Activated CD4-positive, alpha-beta T cell treated with anti-CD3 and anti-CD28 coated beads, Interleukin-2, amount 50 U/mL, for 16 hours (primary cell): ENCODE measurements around the gene GRIN2A.

Experiments
- DNase-seq: peaks from one replicate; pipeline ENCODE4 v3.0.0-alpha.2; 2020

GRIN2A gene

GRCh38 chr16:10027553-10027952 is 154.7 kb downstream of the GRIN2A start:
- no peak for DNase-seq

- DNase-seq: no peak
These were observed 155.6 kb downstream of the GRIN2A start for GRCh38 chr16:10026593-10026992.

DNA sequence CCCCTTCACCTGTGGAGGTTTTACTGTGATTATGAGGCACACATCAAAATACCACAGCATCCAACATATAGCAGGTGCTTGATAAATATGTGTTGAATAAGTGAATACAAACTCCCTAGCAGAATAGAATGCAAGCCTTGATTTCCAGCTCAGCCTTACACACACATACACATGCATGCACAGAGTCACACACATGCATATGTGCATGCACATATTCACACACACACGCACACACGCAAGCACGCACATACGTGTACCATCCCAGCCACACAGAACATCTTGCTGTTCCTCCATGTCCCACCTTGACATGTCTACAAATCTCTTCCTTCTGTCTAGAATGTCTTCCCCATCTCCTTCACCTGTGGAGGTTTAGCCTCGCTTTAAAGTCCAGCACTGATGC is 160.1 kb downstream of the GRIN2A start:
- no peak for DNase-seq

DNA sequence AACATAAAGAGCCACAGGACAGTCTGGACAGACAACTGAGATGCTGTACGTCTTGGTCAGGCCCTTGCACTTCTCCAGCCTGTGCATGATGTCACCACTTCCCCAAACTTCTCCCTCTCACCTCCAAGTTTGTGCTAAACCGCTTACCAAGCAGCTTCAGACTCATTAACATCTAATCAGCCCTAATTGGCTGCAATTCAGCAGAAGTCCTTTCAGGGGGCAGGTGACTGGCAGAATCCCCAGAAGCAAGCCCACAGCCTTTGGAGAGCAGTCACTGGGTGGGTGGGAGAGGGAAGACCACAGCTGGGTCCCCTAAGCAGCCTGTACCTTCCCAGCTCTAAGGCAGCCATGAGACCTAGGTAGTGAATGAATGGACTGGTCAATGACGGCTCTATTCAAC is 161.4 kb downstream of the GRIN2A start:
- no peak for DNase-seq

DNA sequence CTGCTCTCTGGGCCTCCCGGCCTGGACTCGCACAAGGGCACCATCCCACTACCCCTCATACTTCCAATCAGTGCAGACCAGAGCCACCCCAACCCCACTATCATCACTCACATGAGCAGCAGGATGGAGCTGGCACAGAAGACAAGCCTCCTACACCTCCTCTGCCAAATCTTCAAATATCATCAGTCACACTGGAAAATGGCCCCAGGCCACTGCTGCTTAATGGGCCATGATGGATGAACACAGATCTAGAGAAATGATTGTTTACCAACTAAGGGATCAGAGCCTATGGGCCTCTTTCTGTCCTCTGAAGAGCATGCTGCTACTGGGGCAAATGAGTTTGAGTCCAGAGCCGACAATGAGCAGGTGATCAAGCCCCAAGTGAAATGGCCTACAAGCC is 165.5 kb downstream of the GRIN2A start:
- no peak for DNase-seq

DNA sequence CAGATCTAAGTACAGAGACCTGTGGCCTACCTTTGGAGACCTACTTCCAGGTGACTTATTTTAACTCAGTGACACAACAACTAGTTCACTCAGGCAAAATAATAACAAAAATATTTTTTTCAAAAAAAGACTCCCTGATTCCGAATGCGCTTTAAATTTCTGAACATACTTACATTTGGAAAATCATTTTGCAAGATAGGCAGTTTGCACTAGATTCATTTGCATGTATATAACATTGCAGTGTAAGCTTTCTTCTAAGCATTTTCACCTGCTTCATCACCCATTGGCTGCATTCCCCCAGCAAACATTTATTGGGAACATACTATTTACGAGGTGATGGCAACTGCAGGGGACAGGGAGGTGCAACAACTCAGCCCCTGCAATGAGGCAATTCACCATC is 166.8 kb downstream of the GRIN2A start:
- no peak for DNase-seq

- DNase-seq: no peak
These were observed 168.5 kb downstream of the GRIN2A start for GRCh38 chr16:10013774-10014173.

- DNase-seq: no peak
These were observed 168.9 kb downstream of the GRIN2A start for GRCh38 chr16:10013364-10013763.

DNA sequence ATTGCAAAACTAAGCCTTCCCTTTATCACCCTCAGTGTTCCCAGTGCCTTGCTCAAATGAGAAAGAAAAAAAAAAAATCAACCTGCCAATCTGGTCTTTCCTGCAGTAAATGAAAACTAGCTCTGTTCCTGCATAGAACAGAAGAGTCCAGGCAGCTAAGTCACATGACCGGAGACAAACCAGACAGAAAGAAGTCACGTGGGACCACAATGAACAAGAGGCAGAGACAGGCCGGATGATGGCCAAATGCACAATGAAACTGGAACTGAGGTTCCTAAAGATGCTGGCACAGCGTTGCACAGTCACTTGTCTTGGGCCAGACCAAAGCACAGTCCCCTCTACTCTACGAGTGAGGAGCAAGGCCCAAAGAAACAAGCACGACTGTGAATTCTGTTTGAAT is 172.5 kb downstream of the GRIN2A start:
- DNase-seq: no peak

DNA sequence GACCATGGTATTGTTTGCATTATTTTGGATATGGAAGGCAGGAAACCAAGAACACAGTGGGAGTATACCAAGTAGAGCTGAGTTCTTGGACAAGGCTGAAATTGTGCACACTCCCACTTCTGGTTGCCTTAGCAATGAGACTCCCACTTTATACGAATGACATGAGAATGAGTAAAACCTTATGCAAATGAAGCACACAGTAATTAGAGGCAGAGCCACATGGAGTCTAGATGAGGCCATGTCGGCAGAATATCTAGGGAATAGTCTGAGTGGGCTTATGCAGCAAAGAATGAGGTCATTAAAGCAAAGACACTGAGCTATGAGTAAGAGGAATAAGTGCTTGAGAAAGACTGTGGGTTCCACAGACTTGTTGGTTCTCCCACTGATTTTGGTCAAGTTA is 178.7 kb downstream of the GRIN2A start:
- no peak for DNase-seq

GRCh38 chr16:10001258-10001775 is 180.9 kb downstream of the GRIN2A start:
- no peak for DNase-seq

GRCh38 chr16:9996221-9996620 is 186.0 kb downstream of the GRIN2A start:
- no peak for DNase-seq

GRCh38 chr16:9992441-9992840 is 189.8 kb downstream of the GRIN2A start:
- DNase-seq: no peak

- no peak for DNase-seq
These were observed 201.2 kb downstream of the GRIN2A start for GRCh38 chr16:9980981-9981380.

DNA sequence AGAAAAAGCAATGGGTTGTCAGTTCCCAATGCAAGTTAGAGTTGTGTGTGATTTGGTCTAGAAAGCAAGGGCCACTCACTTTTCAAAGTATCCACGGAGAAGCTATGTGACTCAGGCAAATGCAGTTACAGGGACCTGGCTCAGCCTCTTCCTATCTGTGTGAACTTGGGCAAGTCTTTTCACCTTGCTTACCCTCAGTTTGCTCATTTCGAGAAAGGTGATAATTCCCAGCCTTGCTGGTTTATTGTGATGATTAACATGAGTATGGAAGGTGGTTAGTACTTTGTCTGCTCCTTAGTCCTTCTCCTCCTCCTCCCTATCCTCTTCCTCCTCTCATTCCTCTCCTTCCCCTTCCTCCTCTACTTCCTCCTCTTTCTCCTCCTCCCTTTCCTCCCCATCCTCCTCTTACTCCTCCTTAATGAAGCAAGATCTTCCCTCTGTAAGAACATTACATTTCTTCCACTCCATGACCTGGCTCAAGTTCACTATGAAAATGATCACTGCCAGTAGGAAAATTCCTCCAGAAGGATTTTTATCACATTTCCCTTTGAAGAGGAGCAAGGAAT is 204.0 kb downstream of the GRIN2A start:
- DNase-seq: no peak

DNA sequence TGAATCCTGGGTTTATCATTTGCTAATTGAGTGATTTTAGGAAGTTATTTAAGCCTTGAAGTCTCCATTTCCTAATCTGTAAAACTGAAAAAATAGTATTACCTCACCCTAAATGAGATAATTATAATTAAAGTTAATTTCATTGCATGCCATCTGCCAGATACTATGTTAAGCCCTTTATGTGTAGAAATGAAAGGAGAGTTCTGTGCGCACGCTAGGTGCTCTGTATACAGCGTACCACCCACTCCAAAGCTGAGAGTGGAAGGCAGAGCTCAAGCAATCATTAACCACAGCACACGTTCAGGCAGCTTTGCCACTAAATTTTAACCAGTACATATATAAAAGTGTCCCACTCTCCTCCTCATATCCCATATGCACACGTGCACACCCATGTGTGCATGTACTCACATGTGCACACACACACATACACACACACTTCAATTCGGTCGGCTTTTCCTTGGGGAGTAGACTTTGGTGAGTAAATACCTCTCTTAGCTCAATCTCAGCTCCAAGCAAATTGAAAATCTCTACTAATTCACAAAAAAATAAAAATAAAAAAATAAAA is 204.8 kb downstream of the GRIN2A start:
- no peak for DNase-seq

DNA sequence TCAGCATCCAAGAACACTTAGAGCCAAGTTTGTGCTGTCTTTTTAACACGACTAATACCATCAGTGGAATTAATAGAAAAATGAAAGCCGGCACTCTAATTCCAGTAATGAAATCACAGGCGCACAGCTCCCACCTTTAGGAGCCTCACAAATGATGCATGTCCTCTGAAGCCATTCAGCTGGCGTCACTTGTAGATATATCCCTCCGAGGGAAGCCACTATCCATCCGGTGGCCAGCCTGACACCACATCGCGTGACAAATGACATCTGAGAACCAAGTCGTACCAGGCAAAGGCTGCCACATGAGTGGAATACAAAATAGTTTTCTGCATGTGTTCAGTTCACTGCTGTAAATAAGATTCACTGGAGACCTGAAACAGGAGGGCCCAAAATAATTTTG is 205.6 kb downstream of the GRIN2A start:
- no peak for DNase-seq

- DNase-seq: no peak
These were observed 210.3 kb downstream of the GRIN2A start for GRCh38 chr16:9971907-9972306.

GRCh38 chr16:9970796-9971195 is 211.4 kb downstream of the GRIN2A start:
- no peak for DNase-seq

- no peak for DNase-seq
These were observed 212.0 kb downstream of the GRIN2A start for GRCh38 chr16:9970244-9970643.

- DNase-seq: no peak
These were observed 212.6 kb downstream of the GRIN2A start for GRCh38 chr16:9969580-9969979.

- DNase-seq: peak; percentile 65
These were observed 215.6 kb downstream of the GRIN2A start for GRCh38 chr16:9966569-9967157.

DNA sequence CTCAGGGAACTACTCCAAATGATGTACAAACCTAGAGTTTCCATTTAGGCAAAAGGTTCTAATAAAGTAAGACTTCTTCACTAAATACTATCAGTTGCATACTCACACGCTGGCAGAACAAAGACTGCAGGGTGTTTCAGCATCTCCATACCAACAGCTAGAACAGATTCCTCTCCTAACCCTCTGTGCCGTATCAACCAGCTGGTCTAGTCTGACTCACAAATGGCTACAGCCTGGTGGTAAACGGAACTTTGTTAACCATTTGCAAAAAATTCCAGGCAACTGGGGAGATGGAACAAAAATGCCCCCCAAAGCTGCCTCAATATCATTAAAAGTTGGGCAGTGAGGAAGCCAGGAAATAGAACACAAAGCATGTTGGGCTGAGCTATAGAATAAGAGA is 217.1 kb downstream of the GRIN2A start:
- DNase-seq: no peak

- no peak for DNase-seq
These were observed 217.8 kb downstream of the GRIN2A start for GRCh38 chr16:9964426-9964825.

DNA sequence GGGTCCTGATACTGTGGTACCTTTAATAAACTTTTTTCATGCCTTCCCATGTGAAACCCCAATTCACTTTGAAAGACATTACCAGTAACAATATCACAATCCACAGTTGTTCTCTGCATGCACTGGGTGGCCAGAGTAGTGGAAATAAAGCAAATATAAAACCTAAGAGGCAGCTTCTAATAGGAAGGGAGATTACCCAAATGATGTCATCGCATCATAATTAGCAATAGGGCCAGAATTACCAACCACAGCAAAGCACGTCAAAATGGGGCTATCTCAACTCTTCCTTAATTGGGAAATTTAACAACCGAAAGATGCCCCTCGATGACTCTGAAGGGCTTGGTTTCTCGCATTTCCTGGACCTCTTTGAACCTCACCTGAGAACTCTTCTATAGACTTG is 224.8 kb downstream of the GRIN2A start:
- no peak for DNase-seq
